Measurements from ENCODE around the gene VPS13A.

Gene VPS13A

DNA sequence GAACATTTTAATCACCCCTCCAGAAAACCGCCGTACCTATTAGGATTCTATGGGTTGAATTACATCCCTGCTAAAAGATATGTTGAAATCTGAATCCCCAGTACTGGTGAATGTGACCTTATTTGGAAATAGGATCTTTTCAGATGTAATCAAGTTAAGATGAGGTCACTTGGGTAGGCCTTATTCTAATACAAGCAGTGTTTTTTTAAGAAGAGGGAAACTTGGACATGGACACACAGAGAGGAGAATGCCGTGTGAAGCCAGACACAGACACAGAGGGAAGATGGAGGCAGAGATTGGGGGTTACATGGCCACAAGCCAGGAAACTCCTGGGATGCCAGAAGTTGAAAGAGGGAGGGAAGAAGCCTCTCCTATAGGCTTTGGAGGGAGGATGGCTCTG, 287.3 kb downstream of the VPS13A start:
- no peak overlapping the region for H3K4me3 ChIP-seq (ENCODE audit: low read depth, low read length)
- DNase-seq (ENCODE audit: low read depth): no peak
- no peak for TF ChIP-seq CTCF (IDR thresholded peaks at IDR 0.05; ENCODE audit: insufficient read depth, low read depth, low read length, missing control alignments)

DNA sequence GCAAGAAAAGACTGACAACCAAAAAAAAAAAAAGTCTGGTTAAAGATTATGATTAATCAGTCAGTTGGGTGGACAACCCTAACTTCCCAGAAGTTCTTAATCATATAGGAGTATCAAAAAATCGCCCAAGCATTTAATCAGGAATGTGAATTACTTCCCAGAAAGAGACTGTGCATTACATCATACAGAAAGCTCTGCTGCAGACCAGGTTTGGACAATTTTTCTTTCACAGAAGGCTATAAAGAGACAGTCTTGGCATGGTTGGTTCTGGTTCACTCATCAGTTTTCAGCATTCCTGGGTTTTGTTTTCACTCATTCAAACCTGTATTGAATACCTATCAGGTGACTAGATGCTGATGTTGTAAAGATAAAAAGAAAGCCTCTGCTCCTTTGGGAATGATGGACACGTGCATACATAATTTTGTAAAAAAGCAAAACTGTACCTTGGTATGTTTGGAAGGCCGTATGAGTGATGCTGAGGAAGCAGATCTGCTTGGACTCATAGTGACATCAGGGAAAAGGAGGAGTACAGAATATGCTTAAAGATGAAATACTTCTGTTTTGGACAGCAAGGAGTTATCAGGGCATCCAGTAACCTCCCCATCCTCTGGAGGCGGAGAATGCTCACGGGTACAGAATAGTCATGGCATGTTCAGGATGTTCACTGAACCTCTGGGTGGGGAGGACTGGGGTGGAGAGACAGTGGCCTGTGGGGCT, 292.3 kb downstream of the VPS13A start:
- DNase-seq (ENCODE audit: low read depth): no peak
- no peak overlapping the region for H3K4me3 ChIP-seq (ENCODE audit: low read depth, low read length)
- TF ChIP-seq CTCF (IDR thresholded peaks at IDR 0.05; ENCODE audit: insufficient read depth, low read depth, low read length, missing control alignments): no peak
